IMR-90 (cell line): ENCODE data around the gene PANK2. TPM values are rescaled to one million over a fixed set of nuclear protein-coding genes. Genes with fewer than 3 reads are reported as not detected.

Experiments
- ATAC-seq: fragments of 200-7000 bp; cut with Tn5 transposase; 2 replicates; pipeline ENCODE4 v1.9.1; 2020; ENCODE audit warnings: low read depth, mild to moderate bottlenecking, moderate library complexity
- BruUV-seq: library from RNA; stranded (reverse); fragments of 400-500 nt; replicated peaks from 2 replicates; lab custom pipeline; 2021; lab: Mats Ljungman, UMichigan
- CTCF ChIA-PET: fragments of 300-600 bp; formaldehyde crosslinking; extraction: SDS; loops from one replicate; lab custom pipeline; 2021; ENCODE audit warnings: antibody characterized with exemption; lab: Yijun Ruan, JAX
- POLR2A ChIA-PET: fragments of 300-600 bp; sonication (Branson Sonifier 250); formaldehyde crosslinking; loops from one replicate; lab custom pipeline; 2022; ENCODE audit warnings: antibody characterized with exemption; ENCODE audit not compliant: unreplicated experiment; lab: Charles Lee
- DNase-seq: peaks from one replicate; pipeline ENCODE4 v3.0.0; 2013
- H2AFZ ChIP-seq: replicated peaks from 2 replicates; pipeline ENCODE3; 2013; ENCODE audit warnings: low read length, mild to moderate bottlenecking; ENCODE audit not compliant: poor library complexity
- H2AK5ac ChIP-seq: 2 replicates; pipeline ENCODE4 v1.6.1; 2013; ENCODE audit warnings: low read depth, low read length, inconsistent platforms
- H2AK9ac ChIP-seq: replicated peaks from 2 replicates; pipeline ENCODE3; 2013; ENCODE audit warnings: mild to moderate bottlenecking, low read depth, low read length, moderate library complexity; ENCODE audit not compliant: poor library complexity
- H2BK120ac ChIP-seq: 2 replicates; pipeline ENCODE4 v1.6.1; 2013; ENCODE audit warnings: low read depth, low read length, inconsistent platforms
- H2BK15ac ChIP-seq: 3 replicates; pipeline ENCODE4 v1.6.1; 2013; ENCODE audit warnings: low read depth, low read length, inconsistent platforms
- H2BK20ac ChIP-seq: 2 replicates; pipeline ENCODE4 v1.6.1; 2013; ENCODE audit warnings: low read depth, mild to moderate bottlenecking, inconsistent platforms, low read length, moderate library complexity
- H2BK5ac ChIP-seq: 2 replicates; pipeline ENCODE4 v1.6.1; 2013; ENCODE audit warnings: mild to moderate bottlenecking, low read depth, low read length, inconsistent platforms; ENCODE audit not compliant: poor library complexity, severe bottlenecking
- H3K14ac ChIP-seq: replicated peaks from 2 replicates; pipeline ENCODE4 v1.6.1; 2013; ENCODE audit warnings: low read depth, low read length, inconsistent platforms
- H3K18ac ChIP-seq: 2 replicates; pipeline ENCODE4 v1.6.1; 2013; ENCODE audit warnings: low read depth, low read length, control low read depth
- H3K23ac ChIP-seq: 2 replicates; pipeline ENCODE4 v1.6.1; 2013; ENCODE audit warnings: low read depth, low read length, inconsistent platforms
- H3K27ac ChIP-seq: 2 replicates; pipeline ENCODE4 v1.5.1; 2013; ENCODE audit warnings: mild to moderate bottlenecking, control low read depth, low read length; ENCODE audit not compliant: insufficient read depth
- H3K27me3 ChIP-seq: 2 replicates; pipeline ENCODE4 v1.6.1; 2013; ENCODE audit warnings: low read length; ENCODE audit not compliant: control insufficient read depth, insufficient read depth
- H3K36me3 ChIP-seq: 2 replicates; pipeline ENCODE4 v1.6.1; 2013; ENCODE audit warnings: low read length, mixed read lengths; ENCODE audit not compliant: control insufficient read depth, insufficient read depth
- H3K4ac ChIP-seq: 2 replicates; pipeline ENCODE4 v1.6.1; 2013; ENCODE audit warnings: low read depth, low read length, inconsistent platforms
- H3K4me1 ChIP-seq: 2 replicates; pipeline ENCODE4 v1.6.1; 2013; ENCODE audit warnings: low read length, mixed read lengths; ENCODE audit not compliant: control insufficient read depth, insufficient read depth
- H3K4me2 ChIP-seq: 2 replicates; pipeline ENCODE4 v1.6.1; 2013; ENCODE audit warnings: low read depth, mild to moderate bottlenecking, control low read depth, low read length, moderate library complexity
- H3K4me3 ChIP-seq: 2 replicates; pipeline ENCODE4 v1.5.1; 2013; ENCODE audit warnings: low read depth, mild to moderate bottlenecking, control low read depth, low read length, moderate library complexity; ENCODE audit not compliant: insufficient read depth
- H3K56ac ChIP-seq: 2 replicates; pipeline ENCODE4 v1.6.1; 2013; ENCODE audit warnings: low read length, inconsistent platforms; ENCODE audit not compliant: insufficient read depth; ENCODE audit errors: extremely low read depth
- H3K79me1 ChIP-seq, 2 experiments: 2 replicates each; pipeline ENCODE4 v1.6.1; 2013; ENCODE audit warnings: low read length in 2 of 2, inconsistent platforms in 1 of 2, low read depth in 1 of 2
- H3K9ac ChIP-seq: 2 replicates; pipeline ENCODE4 v1.6.1; 2013; ENCODE audit warnings: low read depth, low read length, control low read depth
- H3K9me1 ChIP-seq: 2 replicates; pipeline ENCODE4 v1.6.1; 2013; ENCODE audit warnings: low read length, inconsistent platforms; ENCODE audit not compliant: insufficient read depth
- H3K9me3 ChIP-seq: 2 replicates; pipeline ENCODE4 v1.6.1; 2013; ENCODE audit warnings: low read length; ENCODE audit not compliant: control insufficient read depth, insufficient read depth
- H4K20me1 ChIP-seq: 2 replicates; pipeline ENCODE4 v1.6.1; 2013; ENCODE audit warnings: low read length, inconsistent platforms; ENCODE audit not compliant: insufficient read depth
- H4K5ac ChIP-seq: 2 replicates; pipeline ENCODE4 v1.6.1; 2013; ENCODE audit warnings: mild to moderate bottlenecking, low read depth, low read length, control low read depth
- H4K8ac ChIP-seq, 2 experiments: 2 replicates each; pipeline ENCODE4 v1.6.1; 2013; ENCODE audit warnings: low read depth in 2 of 2, low read length in 2 of 2, control low read depth in 1 of 2, inconsistent platforms in 1 of 2
- H4K91ac ChIP-seq: 2 replicates; pipeline ENCODE4 v1.6.1; 2013; ENCODE audit warnings: low read depth, low read length, inconsistent platforms; ENCODE audit not compliant: insufficient read depth
- BHLHE40 ChIP-seq: fragments of 150-350 bp; IDR thresholded peaks from 2 replicates; pipeline ENCODE4 v1.6.1; 2016; ENCODE audit warnings: mild to moderate bottlenecking, low read depth, low read length
- CEBPB ChIP-seq: IDR thresholded peaks from 2 replicates; pipeline ENCODE4 v1.6.1; 2012; ENCODE audit warnings: low read depth, low read length, improper control_type of control experiment
- CHD1 ChIP-seq: IDR thresholded peaks from 2 replicates; pipeline ENCODE4 v1.6.1; 2012; ENCODE audit warnings: low read depth, low read length, improper control_type of control experiment
- FOS ChIP-seq: fragments of 150-350 bp; IDR thresholded peaks from 2 replicates; pipeline ENCODE4 v1.6.1; 2016; ENCODE audit warnings: low read depth, low read length
- MAFK ChIP-seq: IDR thresholded peaks from 2 replicates; pipeline ENCODE4 v1.6.1; 2012; ENCODE audit warnings: low read depth, low read length, improper control_type of control experiment
- MAZ ChIP-seq: IDR thresholded peaks from 2 replicates; pipeline ENCODE4 v1.6.1; 2012; ENCODE audit warnings: low read depth, mild to moderate bottlenecking, low read length, improper control_type of control experiment, moderate library complexity, borderline replicate concordance
- MXI1 ChIP-seq: IDR thresholded peaks from 2 replicates; pipeline ENCODE4 v1.6.1; 2012; ENCODE audit warnings: low read depth, mild to moderate bottlenecking, low read length, moderate library complexity, borderline replicate concordance
- NFE2L2 ChIP-seq: fragments of 150-350 bp; IDR thresholded peaks from 2 replicates; pipeline ENCODE4 v1.6.1; 2016; ENCODE audit warnings: low read depth, mild to moderate bottlenecking, low read length
- POLR2A ChIP-seq: IDR thresholded peaks from 2 replicates; pipeline ENCODE4 v1.6.1; 2012; ENCODE audit warnings: mild to moderate bottlenecking, low read depth, low read length
- RAD21 ChIP-seq: IDR thresholded peaks from 2 replicates; pipeline ENCODE4 v1.6.1; 2012; ENCODE audit warnings: low read length, improper control_type of control experiment
- RCOR1 ChIP-seq: IDR thresholded peaks from 2 replicates; pipeline ENCODE4 v1.6.1; 2012; ENCODE audit warnings: mild to moderate bottlenecking, low read length, improper control_type of control experiment; ENCODE audit not compliant: insufficient replicate concordance
- RFX5 ChIP-seq: IDR thresholded peaks from 2 replicates; pipeline ENCODE4 v1.8.0; 2012; ENCODE audit warnings: low read depth, mild to moderate bottlenecking, low read length, moderate library complexity
- SMC3 ChIP-seq: fragments of 150-350 bp; IDR thresholded peaks from 2 replicates; pipeline ENCODE4 v1.6.1; 2016; ENCODE audit warnings: low read depth, mild to moderate bottlenecking, antibody characterized with exemption, low read length, moderate library complexity
- USF2 ChIP-seq: fragments of 150-350 bp; IDR thresholded peaks from 2 replicates; pipeline ENCODE4 v1.6.1; 2017; ENCODE audit warnings: mild to moderate bottlenecking, antibody characterized with exemption, low read length, low read depth
- WGBS, 2 experiments: methylation state at CpG; one replicate each; pipeline versions ENCODE4 v1.1.5 to v1.1.7; 2013; ENCODE audit warnings: missing lambda C conversion rate in 2 of 2; ENCODE audit not compliant: insufficient read length in 1 of 2; ENCODE audit errors: extremely low coverage in 2 of 2; 5-methylcytosine and 5-hydroxymethylcytosine counted together
- dilution Hi-C: fragments of 300-500 bp; cut with HindIII; formaldehyde crosslinking; loops from one replicate; pipeline ENCODE4 v1.14.3; 2018; ENCODE audit warnings: low sequenced_read_pairs; ENCODE audit not compliant: unreplicated experiment
- in situ Hi-C: fragments of 300-500 bp; cut with MboI; formaldehyde crosslinking; loops from 3 replicates; pipeline ENCODE4 v1.14.3; 2019; ENCODE audit warnings: low sequenced_read_pairs, inconsistent platforms, mixed read lengths
- intact Hi-C: fragments of 100-400 bp; cut with micrococcal nuclease; formaldehyde crosslinking; loops from 2 replicates; pipeline ENCODE4 v1.10.0; 2022
- polyA plus RNA-seq, 3 experiments: library from polyadenylated mRNA; depleted of rRNA; stranded (reverse); fragments of >200 nt; gene quantifications; 2 replicates each; pipeline ENCODE4 v1.2.3, GENCODE V29; 2012; ENCODE audit warnings: low replicate concordance in 1 of 3
- total RNA-seq: library from RNA; depleted of rRNA; stranded (reverse); fragments of >200 nt; gene quantifications from 2 replicates; pipeline ENCODE4 v1.2.3, GENCODE V29; 2012
- TF ChIP-seq, protein P1 (sequence below): fragments of 150-350 bp; IDR thresholded peaks from 2 replicates; pipeline ENCODE4 v1.6.1; 2016; ENCODE audit warnings: low read depth, mild to moderate bottlenecking, low read length, moderate library complexity, borderline replicate concordance
- TF ChIP-seq, protein P2 (sequence below): conservative IDR thresholded peaks from 2 replicates; pipeline ENCODE4 v1.5.1; 2012; ENCODE audit warnings: mild to moderate bottlenecking, low read depth, low read length, improper control_type of control experiment

Gene PANK2
- total and polyA plus RNA-seq, 2 of the 4 experiments (the other 2 are of a cell fraction) = 17.7 to 28.1 TPM

- TF ChIP-seq USF2 = no peak
- no peak for TF ChIP-seq MXI1
- peak; percentile 70 for TF ChIP-seq MAFK
- no peak for TF ChIP-seq SMC3
- no peak for TF ChIP-seq RCOR1
- TF ChIP-seq MAZ = no peak
- peak; percentile 86 for TF ChIP-seq NFE2L2
- TF ChIP-seq, protein P1, sequence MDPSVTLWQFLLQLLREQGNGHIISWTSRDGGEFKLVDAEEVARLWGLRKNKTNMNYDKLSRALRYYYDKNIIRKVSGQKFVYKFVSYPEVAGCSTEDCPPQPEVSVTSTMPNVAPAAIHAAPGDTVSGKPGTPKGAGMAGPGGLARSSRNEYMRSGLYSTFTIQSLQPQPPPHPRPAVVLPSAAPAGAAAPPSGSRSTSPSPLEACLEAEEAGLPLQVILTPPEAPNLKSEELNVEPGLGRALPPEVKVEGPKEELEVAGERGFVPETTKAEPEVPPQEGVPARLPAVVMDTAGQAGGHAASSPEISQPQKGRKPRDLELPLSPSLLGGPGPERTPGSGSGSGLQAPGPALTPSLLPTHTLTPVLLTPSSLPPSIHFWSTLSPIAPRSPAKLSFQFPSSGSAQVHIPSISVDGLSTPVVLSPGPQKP = no peak
- TF ChIP-seq, protein P2, sequence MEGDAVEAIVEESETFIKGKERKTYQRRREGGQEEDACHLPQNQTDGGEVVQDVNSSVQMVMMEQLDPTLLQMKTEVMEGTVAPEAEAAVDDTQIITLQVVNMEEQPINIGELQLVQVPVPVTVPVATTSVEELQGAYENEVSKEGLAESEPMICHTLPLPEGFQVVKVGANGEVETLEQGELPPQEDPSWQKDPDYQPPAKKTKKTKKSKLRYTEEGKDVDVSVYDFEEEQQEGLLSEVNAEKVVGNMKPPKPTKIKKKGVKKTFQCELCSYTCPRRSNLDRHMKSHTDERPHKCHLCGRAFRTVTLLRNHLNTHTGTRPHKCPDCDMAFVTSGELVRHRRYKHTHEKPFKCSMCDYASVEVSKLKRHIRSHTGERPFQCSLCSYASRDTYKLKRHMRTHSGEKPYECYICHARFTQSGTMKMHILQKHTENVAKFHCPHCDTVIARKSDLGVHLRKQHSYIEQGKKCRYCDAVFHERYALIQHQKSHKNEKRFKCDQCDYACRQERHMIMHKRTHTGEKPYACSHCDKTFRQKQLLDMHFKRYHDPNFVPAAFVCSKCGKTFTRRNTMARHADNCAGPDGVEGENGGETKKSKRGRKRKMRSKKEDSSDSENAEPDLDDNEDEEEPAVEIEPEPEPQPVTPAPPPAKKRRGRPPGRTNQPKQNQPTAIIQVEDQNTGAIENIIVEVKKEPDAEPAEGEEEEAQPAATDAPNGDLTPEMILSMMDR = no peak
- no peak for TF ChIP-seq RFX5
- peak; percentile 62; the same call in 1 of the 2 replicates for TF ChIP-seq FOS
- TF ChIP-seq BHLHE40 = 0 out of 2 replicates have a peak, but pooled peaks have one; percentile 29
- TF ChIP-seq CEBPB = no peak
- no peak for TF ChIP-seq CHD1
- no peak for TF ChIP-seq POLR2A
- no peak for TF ChIP-seq RAD21
- peak overlapping the region; percentile 11; the same call in 1 of the 2 replicates for H2AK5ac ChIP-seq
- ATAC-seq (peak; percentile 36), DNase-seq (peak; percentile 84)
- no peaks in the 10 kb centered on the region for H3K9me3 ChIP-seq
- H3K56ac ChIP-seq = no peak overlapping the region
- peak overlapping the region in 1 of 2 experiments; percentile 68; a peak in 2 of 4 replicates for H4K8ac ChIP-seq
- in situ Hi-C loops (no loop called here), dilution Hi-C loops (no loop called here), intact Hi-C loops (no loop called here)
- peak overlapping the region; percentile 6; the same call in 1 of the 2 replicates for H2BK120ac ChIP-seq
- peak overlapping the region; percentile 54 for H3K27ac ChIP-seq
- H3K4me2 ChIP-seq = peak overlapping the region; percentile 5; the same call in 1 of the 2 replicates
- BruUV-seq = no TSS peak
- H3K23ac ChIP-seq = no peak overlapping the region
- ChIA-PET POLR2A (no interaction called here), CTCF (interaction anchor here (1.1 to 2.4 kb wide), 3 partner anchors 23 to 90 kb away, joined by 3 to 5 read pairs (median 3); partner anchors contain the start of gene AP5S1)
- H4K20me1 ChIP-seq = peaks cover 11% of the 10 kb centered on the region
- H3K4ac ChIP-seq = peak overlapping the region; percentile 30; the same call in 1 of the 2 replicates
- WGBS, 2 experiments = no CpG with 5 or more reads among the region's 5 CpGs
- H3K9me1 ChIP-seq = peaks cover 22% of the 10 kb centered on the region
- peak overlapping the region; percentile 56; the same call in 1 of the 2 replicates for H4K91ac ChIP-seq
- peak overlapping the region; percentile 80 for H2AFZ ChIP-seq
- H3K79me1 ChIP-seq = peaks cover 15 to 25% of the 10 kb centered on the region in 2 experiments
- no peak overlapping the region for H3K14ac ChIP-seq
- no peak overlapping the region for H3K4me3 ChIP-seq
- H3K9ac ChIP-seq = no peak overlapping the region
- peak overlapping the region; percentile 24 for H2BK5ac ChIP-seq
- H3K4me1 ChIP-seq = peaks cover 8% of the 10 kb centered on the region
- H2BK20ac ChIP-seq = no peak overlapping the region
- peaks cover 2% of the 10 kb centered on the region for H3K36me3 ChIP-seq
- 0 out of 3 replicates have a peak overlapping the region, but pooled peaks have one; percentile 10 for H2BK15ac ChIP-seq
- H3K27me3 ChIP-seq = no peaks in the 10 kb centered on the region
- H3K18ac ChIP-seq = peak overlapping the region; percentile 11; the same call in 1 of the 2 replicates
- peak overlapping the region; percentile 42; the same call in 1 of the 2 replicates for H4K5ac ChIP-seq
- H2AK9ac ChIP-seq = no peak overlapping the region
Measured at GRCh38 chr20:3843490-3843889, 45.7 kb upstream of the PANK2 start.
